ENCODE data around the gene DDN.

- TF ChIP-seq, protein P1, sequence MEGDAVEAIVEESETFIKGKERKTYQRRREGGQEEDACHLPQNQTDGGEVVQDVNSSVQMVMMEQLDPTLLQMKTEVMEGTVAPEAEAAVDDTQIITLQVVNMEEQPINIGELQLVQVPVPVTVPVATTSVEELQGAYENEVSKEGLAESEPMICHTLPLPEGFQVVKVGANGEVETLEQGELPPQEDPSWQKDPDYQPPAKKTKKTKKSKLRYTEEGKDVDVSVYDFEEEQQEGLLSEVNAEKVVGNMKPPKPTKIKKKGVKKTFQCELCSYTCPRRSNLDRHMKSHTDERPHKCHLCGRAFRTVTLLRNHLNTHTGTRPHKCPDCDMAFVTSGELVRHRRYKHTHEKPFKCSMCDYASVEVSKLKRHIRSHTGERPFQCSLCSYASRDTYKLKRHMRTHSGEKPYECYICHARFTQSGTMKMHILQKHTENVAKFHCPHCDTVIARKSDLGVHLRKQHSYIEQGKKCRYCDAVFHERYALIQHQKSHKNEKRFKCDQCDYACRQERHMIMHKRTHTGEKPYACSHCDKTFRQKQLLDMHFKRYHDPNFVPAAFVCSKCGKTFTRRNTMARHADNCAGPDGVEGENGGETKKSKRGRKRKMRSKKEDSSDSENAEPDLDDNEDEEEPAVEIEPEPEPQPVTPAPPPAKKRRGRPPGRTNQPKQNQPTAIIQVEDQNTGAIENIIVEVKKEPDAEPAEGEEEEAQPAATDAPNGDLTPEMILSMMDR (IDR thresholded peaks at IDR 0.05): no peak
- no peak for TF ChIP-seq POLR2A (IDR thresholded peaks at IDR 0.05)
Measured at GRCh38 chr12:49032679-49033447, 33.7 kb upstream of the DDN start.

All from Peyer's patch (tissue), 4 donors.